ENCODE measurements around the gene ADGRD1.
"Not testable (repeated sequence)": the region's sequence is repeated elsewhere in the genome, so short reads cannot be mapped to it uniquely, and the experiment has no call there.

Gene ADGRD1

DNA sequence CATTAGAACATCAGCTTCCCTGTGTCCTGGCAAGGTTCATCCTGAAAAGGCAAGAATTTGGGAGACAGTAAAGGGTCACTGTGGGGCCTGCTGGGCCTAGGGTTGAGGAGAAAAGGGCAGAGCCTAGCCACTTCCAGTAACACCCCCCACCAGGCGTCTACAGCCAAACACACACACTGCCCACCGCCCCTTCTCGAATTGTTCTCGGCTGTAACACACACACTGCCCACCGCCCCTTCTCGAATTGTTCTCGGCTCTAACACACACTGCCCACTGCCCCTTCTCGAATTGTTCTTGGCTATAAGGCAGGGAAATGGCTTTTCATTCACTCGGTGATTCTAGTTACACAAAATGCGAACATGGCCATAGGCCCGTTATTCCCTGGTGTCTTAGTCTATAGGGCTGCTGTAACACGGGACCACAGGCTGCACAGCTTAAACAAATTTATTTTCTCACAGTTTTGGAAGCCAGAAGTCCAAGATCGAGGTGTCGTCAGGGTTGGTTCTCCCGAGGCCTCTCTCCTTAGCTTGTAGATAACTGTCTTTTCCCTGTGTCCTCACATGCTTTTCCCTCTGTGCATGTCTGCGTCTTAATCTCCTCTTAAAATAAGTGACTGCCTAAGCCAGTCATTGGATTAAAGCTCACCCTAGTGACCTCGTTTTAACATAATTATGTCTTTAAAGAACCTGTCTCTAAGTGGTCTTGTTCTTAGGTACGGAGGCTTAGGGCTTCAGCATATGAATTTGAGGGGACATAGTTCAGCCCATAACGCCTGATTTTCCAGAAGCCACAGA, 171.0 kb downstream of the ADGRD1 start:
- TF ChIP-seq EZH2 (IDR thresholded peaks at IDR 0.05; ENCODE audit: borderline replicate concordance, low read length) = no peak
- TF ChIP-seq, protein P1, sequence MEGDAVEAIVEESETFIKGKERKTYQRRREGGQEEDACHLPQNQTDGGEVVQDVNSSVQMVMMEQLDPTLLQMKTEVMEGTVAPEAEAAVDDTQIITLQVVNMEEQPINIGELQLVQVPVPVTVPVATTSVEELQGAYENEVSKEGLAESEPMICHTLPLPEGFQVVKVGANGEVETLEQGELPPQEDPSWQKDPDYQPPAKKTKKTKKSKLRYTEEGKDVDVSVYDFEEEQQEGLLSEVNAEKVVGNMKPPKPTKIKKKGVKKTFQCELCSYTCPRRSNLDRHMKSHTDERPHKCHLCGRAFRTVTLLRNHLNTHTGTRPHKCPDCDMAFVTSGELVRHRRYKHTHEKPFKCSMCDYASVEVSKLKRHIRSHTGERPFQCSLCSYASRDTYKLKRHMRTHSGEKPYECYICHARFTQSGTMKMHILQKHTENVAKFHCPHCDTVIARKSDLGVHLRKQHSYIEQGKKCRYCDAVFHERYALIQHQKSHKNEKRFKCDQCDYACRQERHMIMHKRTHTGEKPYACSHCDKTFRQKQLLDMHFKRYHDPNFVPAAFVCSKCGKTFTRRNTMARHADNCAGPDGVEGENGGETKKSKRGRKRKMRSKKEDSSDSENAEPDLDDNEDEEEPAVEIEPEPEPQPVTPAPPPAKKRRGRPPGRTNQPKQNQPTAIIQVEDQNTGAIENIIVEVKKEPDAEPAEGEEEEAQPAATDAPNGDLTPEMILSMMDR (IDR thresholded peaks at IDR 0.05; ENCODE audit: low read length) = no peak
- Histone ChIP-seq H3F3A (ENCODE audit: insufficient read depth, low read length) (no peaks in the 10 kb centered on the region), H3K4me1 (ENCODE audit: insufficient read depth, low read length, severe bottlenecking) (no peaks in the 10 kb centered on the region), H3K9me3 (ENCODE audit: low read length) (no peaks in the 10 kb centered on the region), H3K4me3 (ENCODE audit: low read depth, low read length, poor library complexity, severe bottlenecking) (no peak overlapping the region), H3K36me3 (ENCODE audit: insufficient read depth, low read length) (no peaks in the 10 kb centered on the region), H3K4me2 (ENCODE audit: low read length) (no peak overlapping the region), H4K20me1 (ENCODE audit: insufficient read depth, low read length) (no peaks in the 10 kb centered on the region), H3K9me2 (ENCODE audit: low read depth, low read length) (no peaks in the 10 kb centered on the region), H2AFZ (ENCODE audit: low read length) (no peak overlapping the region), H3K27me3 (ENCODE audit: insufficient read depth, low read length) (no peaks in the 10 kb centered on the region), H3K27ac (ENCODE audit: low read depth, low read length, poor library complexity, severe bottlenecking) (no peak overlapping the region), H3K79me2 (ENCODE audit: insufficient read depth, low read length) (no peaks in the 10 kb centered on the region), H3K9ac (ENCODE audit: low read length) (no peak overlapping the region)

- no peaks in the 10 kb centered on the region for H3K4me1 ChIP-seq (ENCODE audit: insufficient read depth, low read length, severe bottlenecking)
- H3K27ac ChIP-seq (ENCODE audit: low read depth, low read length, poor library complexity, severe bottlenecking) = no peak overlapping the region
- H3K9me2 ChIP-seq (ENCODE audit: low read depth, low read length) = no peaks in the 10 kb centered on the region
- H3K9ac ChIP-seq (ENCODE audit: low read length) = no peak overlapping the region
- H3K27me3 ChIP-seq (ENCODE audit: insufficient read depth, low read length) = no peaks in the 10 kb centered on the region
- no peaks in the 10 kb centered on the region for H3F3A ChIP-seq (ENCODE audit: insufficient read depth, low read length)
- H3K79me2 ChIP-seq (ENCODE audit: insufficient read depth, low read length) = no peaks in the 10 kb centered on the region
- TF ChIP-seq, protein P1 (IDR thresholded peaks at IDR 0.05; ENCODE audit: low read length) = no peak
- no peak for TF ChIP-seq EZH2 (IDR thresholded peaks at IDR 0.05; ENCODE audit: borderline replicate concordance, low read length)
- no peak overlapping the region for H3K4me2 ChIP-seq (ENCODE audit: low read length)
- H3K4me3 ChIP-seq (ENCODE audit: low read depth, low read length, poor library complexity, severe bottlenecking) = no peak overlapping the region
- H3K36me3 ChIP-seq (ENCODE audit: insufficient read depth, low read length) = no peaks in the 10 kb centered on the region
- no peaks in the 10 kb centered on the region for H3K9me3 ChIP-seq (ENCODE audit: low read length)
- no peaks in the 10 kb centered on the region for H4K20me1 ChIP-seq (ENCODE audit: insufficient read depth, low read length)
- H2AFZ ChIP-seq (ENCODE audit: low read length) = no peak overlapping the region
Measured at GRCh38 chr12:131126662-131127173, 173.0 kb downstream of the ADGRD1 start.

DNA sequence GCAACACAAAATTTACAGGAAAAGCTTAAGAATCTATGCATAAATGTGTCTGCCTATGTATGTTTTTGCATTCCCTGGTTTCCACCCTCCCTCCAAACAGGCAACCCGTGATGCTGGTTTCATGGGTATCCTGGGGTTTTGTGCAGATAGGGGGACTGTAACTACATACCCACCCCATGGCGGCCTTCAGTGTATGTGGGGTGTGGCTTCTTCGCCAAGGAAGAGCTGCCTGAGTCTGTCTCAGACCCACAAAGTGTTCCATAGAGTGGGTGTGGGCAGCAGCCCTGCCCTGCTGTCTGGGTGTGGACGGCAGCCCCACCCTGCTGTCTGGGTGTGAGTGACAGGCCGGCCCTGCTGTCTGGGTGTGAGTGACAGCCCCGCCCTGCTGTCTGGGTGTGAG, 174.8 kb downstream of the ADGRD1 start:
- Histone ChIP-seq H3K9ac (ENCODE audit: low read length) (no peak overlapping the region), H3K9me3 (ENCODE audit: low read length) (no peaks in the 10 kb centered on the region), H3K27ac (ENCODE audit: low read depth, low read length, poor library complexity, severe bottlenecking) (no peak overlapping the region), H3K4me1 (ENCODE audit: insufficient read depth, low read length, severe bottlenecking) (no peaks in the 10 kb centered on the region), H3F3A (ENCODE audit: insufficient read depth, low read length) (no peaks in the 10 kb centered on the region), H3K4me3 (ENCODE audit: low read depth, low read length, poor library complexity, severe bottlenecking) (no peak overlapping the region), H4K20me1 (ENCODE audit: insufficient read depth, low read length) (no peaks in the 10 kb centered on the region), H3K27me3 (ENCODE audit: insufficient read depth, low read length) (no peaks in the 10 kb centered on the region), H2AFZ (ENCODE audit: low read length) (no peak overlapping the region), H3K9me2 (ENCODE audit: low read depth, low read length) (no peaks in the 10 kb centered on the region), H3K79me2 (ENCODE audit: insufficient read depth, low read length) (no peaks in the 10 kb centered on the region), H3K36me3 (ENCODE audit: insufficient read depth, low read length) (no peaks in the 10 kb centered on the region), H3K4me2 (ENCODE audit: low read length) (no peak overlapping the region)
- TF ChIP-seq EZH2 (IDR thresholded peaks at IDR 0.05; ENCODE audit: borderline replicate concordance, low read length) = no peak
- TF ChIP-seq, protein P1 (IDR thresholded peaks at IDR 0.05; ENCODE audit: low read length) = no peak

GRCh38 chr12:131128966-131129619, 175.4 kb downstream of the ADGRD1 start:
- not testable (repeated sequence) for H3K4me2 ChIP-seq (ENCODE audit: low read length); H3K4me1 ChIP-seq (ENCODE audit: insufficient read depth, low read length, severe bottlenecking); H4K20me1 ChIP-seq (ENCODE audit: insufficient read depth, low read length); H3F3A ChIP-seq (ENCODE audit: insufficient read depth, low read length); H3K27me3 ChIP-seq (ENCODE audit: insufficient read depth, low read length); H3K9me2 ChIP-seq (ENCODE audit: low read depth, low read length); H3K79me2 ChIP-seq (ENCODE audit: insufficient read depth, low read length); H3K9me3 ChIP-seq (ENCODE audit: low read length); H3K4me3 ChIP-seq (ENCODE audit: low read depth, low read length, poor library complexity, severe bottlenecking); H3K27ac ChIP-seq (ENCODE audit: low read depth, low read length, poor library complexity, severe bottlenecking); H3K36me3 ChIP-seq (ENCODE audit: insufficient read depth, low read length); H3K9ac ChIP-seq (ENCODE audit: low read length); H2AFZ ChIP-seq (ENCODE audit: low read length)

All from OCI-LY1 (cell line).